Kidney capillary endothelial cell (primary cell): ENCODE measurements around the gene RIMBP2.

Experiments used
- DNase-seq: peaks from one replicate; pipeline ENCODE4 v3.0.0-alpha.2; 2018; ENCODE audit warnings: low spot score

The RIMBP2 gene

GRCh38 chr12:130537051-130537450 lies 179.0 kb downstream of the RIMBP2 start:
- DNase-seq = no peak

DNA sequence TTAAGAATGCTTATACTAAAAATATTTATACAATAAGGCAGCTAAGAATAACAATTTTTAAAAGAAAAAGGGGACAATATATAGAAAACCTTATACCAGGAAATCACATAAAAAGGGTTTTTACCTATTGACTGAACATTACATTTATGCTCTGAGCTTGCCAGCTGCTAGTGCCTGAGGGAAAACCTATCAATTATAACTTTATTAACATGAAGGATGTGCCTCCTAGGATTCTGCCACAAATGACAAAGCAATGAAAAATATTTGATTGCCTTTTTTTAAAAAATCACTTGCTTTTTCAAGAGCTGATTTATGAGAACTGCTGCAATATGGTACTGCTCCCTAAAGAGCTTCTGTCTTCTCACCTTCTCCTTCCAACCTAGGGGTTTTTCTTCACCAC lies 185.7 kb downstream of the RIMBP2 start:
- no peak for DNase-seq

GRCh38 chr12:130529781-130530180 lies 186.3 kb downstream of the RIMBP2 start:
- no peak for DNase-seq

DNA sequence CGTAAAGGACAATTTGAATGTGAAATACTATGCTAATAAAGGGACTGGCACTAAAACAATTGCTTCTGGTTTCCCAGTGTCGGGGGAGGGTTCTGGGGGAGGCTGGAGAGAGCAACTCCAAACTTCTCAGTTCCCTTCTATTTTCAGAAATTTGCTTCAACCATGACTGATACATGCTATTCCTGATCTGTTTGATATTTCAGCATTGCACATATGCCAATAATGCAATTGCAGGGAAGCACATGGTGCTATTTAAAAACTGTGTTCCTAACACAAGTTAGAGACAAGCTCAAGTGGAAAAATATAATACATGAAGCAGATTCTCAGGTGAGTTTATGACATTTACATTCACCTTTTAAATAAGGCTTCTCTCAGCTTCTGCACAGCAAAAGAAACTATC lies 188.9 kb downstream of the RIMBP2 start:
- DNase-seq = no peak

GRCh38 chr12:130526813-130527212 lies 189.3 kb downstream of the RIMBP2 start:
- DNase-seq = no peak

GRCh38 chr12:130525384-130526172 lies 190.5 kb downstream of the RIMBP2 start:
- DNase-seq = no peak

DNA sequence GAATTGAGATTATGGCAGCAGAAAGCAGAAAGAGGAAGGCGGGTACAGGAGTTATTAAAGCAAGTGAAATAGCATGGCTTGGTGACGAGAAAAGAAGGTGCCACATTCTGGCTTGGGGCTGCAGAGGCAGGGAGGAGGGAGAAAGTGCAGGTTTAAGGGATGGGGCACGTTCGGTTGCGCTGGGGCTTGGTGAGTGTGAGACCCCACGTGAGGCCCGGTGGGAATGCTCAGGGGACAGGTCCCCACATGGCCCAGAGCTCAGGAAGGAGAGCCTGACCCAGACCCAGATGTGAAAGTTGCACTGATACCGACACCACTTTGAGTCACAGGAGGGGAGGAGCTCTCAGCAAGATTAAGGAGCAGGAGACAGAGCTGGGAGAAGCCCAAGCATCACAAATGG lies 191.3 kb downstream of the RIMBP2 start:
- no peak for DNase-seq

GRCh38 chr12:130523863-130524614 lies 192.1 kb downstream of the RIMBP2 start:
- no peak for DNase-seq

GRCh38 chr12:130523208-130523607 lies 192.9 kb downstream of the RIMBP2 start:
- DNase-seq = no peak

- no peak for DNase-seq
Measured at GRCh38 chr12:130522244-130522834, 193.8 kb downstream of the RIMBP2 start.

DNA sequence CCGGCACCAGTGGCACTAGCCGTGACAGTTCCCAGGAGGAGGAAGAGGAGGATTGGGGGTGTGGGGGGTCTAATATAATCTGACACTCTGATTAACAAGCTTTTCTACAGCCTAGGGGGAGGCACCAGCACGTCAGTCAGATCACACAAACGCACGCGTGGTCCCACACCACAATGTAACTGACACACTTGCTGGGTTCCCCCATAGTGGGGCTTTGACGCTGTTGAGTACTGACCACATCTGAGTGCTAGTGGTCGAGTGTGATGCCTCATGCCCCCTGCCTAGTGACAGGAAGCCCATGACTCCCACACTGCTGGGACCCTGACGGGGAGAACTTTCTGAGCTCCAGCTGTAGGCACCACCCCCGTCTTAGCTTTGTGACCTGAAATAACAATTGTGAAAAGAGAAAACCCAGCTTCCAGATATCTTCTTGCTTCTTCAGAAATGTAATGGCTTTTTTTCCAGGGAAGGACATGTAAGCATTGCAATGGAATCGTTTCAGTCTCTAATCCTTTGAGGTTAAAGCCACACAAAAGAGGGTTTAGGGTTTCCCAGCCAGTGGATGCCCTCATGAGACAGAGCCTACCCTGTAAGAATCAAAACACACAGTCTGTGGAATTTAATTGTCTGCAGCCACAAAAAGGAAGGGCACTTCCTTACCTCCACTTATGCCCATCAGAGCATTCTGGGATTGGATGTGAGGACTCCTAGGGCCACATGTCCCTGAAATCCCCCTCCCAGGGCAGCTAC lies 194.5 kb downstream of the RIMBP2 start:
- DNase-seq = no peak

- DNase-seq = no peak
Measured at GRCh38 chr12:130520784-130521183, 195.3 kb downstream of the RIMBP2 start.

DNA sequence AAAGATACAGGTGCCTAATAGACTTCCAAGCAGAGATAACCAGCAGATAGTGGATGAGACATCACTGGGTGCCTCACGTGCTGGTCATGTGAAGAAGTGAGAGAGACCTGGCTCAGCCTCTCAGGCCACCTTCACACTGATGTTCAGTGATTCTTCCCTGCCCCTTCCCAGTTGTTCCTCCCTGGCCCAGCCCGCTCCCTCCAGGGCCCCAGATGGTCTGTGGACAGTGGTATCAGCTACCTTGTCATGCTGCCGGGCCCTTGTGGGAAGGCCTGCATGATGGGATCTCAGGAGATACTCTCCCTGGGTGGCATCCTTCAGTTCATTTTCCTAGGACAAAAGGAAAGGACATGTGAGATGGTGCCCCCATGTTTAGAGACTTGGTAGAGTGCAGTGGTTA lies 198.5 kb downstream of the RIMBP2 start:
- DNase-seq = no peak

DNA sequence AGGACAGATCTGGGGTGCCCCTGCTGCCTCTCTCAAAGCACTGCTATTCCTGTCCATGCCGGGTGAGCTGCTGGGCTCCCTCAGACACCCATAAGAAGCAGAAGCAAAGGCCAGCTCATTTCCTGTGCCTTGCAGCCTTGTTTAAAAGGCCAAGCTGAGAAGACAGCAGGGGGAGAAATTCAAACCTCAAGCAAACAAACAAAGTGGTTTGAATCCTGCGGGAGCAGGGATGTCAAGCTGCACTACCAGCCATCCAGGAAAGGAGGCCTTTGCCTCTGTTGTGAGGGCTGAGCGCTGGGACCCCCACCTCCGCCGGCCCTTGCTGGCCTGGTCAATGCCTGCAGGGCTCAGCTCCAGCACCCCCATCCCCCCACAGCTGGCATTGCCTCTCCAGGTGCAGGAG lies 201.9 kb downstream of the RIMBP2 start:
- no peak for DNase-seq

DNA sequence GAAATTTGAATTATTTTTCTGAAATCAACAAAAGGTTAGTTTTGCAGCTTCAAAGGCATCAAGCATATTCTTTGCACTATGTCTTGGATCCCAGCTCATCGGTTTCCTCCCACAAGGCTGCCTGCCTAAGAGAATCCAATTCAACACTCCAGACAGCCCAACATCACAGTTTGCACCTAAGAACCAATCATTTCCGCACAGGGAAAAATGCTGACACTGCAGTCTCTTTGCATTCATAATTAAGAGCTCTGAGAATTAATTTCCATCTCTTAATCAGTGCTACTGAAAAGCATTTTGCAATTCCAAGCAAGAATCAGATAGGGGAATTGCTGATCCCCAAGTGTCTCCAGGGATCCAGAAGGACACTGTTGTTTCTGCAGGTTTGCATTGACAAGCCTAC lies 202.5 kb downstream of the RIMBP2 start:
- DNase-seq = no peak

GRCh38 chr12:130511285-130511684 lies 204.8 kb downstream of the RIMBP2 start:
- DNase-seq = no peak

GRCh38 chr12:130509454-130509853 lies 206.6 kb downstream of the RIMBP2 start:
- no peak for DNase-seq

- DNase-seq = no peak
Measured at GRCh38 chr12:130508847-130509246, 207.3 kb downstream of the RIMBP2 start.

- DNase-seq = no peak
Measured at GRCh38 chr12:130508318-130508717, 207.8 kb downstream of the RIMBP2 start.

DNA sequence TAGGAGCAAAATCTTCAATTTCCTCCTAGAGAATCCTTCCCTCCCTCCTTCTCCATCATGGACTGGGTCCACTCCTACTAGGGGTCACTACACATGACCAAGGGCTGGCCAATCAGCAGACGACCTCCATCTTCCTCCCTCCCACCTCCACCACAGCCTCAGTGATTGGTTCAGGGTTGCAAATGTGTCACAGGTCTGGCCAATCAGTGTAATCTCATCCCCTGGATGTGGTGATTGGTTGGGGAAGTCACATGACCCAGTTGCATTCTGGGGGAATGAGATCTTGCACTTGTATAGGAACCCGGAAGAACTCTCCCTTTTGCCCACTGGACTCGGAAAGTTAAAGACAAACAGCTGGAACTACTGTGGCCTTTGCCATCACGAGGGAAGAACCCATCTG lies 209.3 kb downstream of the RIMBP2 start:
- DNase-seq = no peak

- DNase-seq = no peak
Measured at GRCh38 chr12:130504840-130505175, 211.3 kb downstream of the RIMBP2 start.

DNA sequence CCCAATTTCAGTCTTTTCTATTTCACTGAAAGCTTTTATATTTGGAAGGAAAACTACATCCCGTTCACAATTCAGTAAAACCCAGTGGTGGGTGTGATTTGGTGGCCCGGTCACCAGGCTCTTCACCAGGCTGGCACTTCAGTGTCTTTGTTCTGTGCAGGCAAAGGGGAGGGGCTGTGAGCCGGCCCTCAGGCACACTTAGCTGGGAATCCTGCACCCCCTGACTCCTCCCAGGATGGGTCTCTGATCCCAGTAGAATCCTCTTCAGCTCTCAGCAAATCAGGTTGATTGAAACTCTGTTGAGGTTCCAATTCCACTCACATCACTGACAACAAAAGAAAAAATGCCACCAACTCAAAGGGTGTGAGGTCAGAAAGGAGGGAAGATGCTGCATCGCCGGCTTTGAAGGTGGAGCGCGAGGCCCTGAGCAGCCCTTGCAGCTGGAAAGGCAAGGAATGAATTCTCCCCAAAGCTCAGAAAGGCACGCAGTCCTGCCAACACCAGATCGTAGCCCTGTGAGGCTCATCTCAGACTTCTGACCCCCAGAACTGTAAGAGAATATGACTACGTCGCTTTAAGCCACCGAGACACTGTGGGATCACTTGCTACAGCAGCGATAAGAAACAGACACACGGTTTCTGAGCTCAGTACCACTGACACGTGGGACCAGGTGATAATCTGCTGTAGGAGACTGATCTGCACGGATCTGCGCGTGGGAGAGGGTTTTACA lies 211.8 kb downstream of the RIMBP2 start:
- DNase-seq = no peak
